22Rv1 (cell line): ENCODE results near the gene KIDINS220.

ENCODE experiments used
- CTCF ChIP-seq: fragments of 450-650 bp; IDR thresholded peaks from 2 replicates; pipeline ENCODE4 v1.5.1; 2017; ENCODE audit warnings: mild to moderate bottlenecking
- ZFX ChIP-seq: fragments of 450-650 bp; IDR thresholded peaks from 2 replicates; pipeline ENCODE4 v1.6.1; 2017; ENCODE audit warnings: antibody characterized with exemption, borderline replicate concordance

- TF ChIP-seq ZFX = no peak
- TF ChIP-seq CTCF = no peak
These were observed 87.2 kb downstream of the KIDINS220 start for GRCh38 chr2:8750221-8750620.
